DOHH2 (cell line): ENCODE data around the gene CDC25C.

Experiments used
- H3F3A ChIP-seq: fragments of 200-600 bp; sonication (generic), shearing (Covaris generic); 2 replicates; pipeline ENCODE4 v1.6.0; 2016; ENCODE audit warnings: antibody characterized with exemption, mild to moderate bottlenecking; ENCODE audit not compliant: control insufficient read depth, insufficient read depth
- H3K27ac ChIP-seq: fragments of 200-600 bp; sonication (generic); 2 replicates; pipeline ENCODE4 v1.5.1; 2014; ENCODE audit warnings: low read depth, mild to moderate bottlenecking, low read length, moderate library complexity
- H3K27me3 ChIP-seq: fragments of 200-600 bp; sonication (generic); 2 replicates; pipeline ENCODE4 v1.6.1; 2014; ENCODE audit warnings: mild to moderate bottlenecking, low read length, mixed read lengths; ENCODE audit not compliant: control insufficient read depth
- H3K36me3 ChIP-seq: fragments of 200-600 bp; sonication (generic); 2 replicates; pipeline ENCODE4 v1.6.1; 2014; ENCODE audit warnings: mild to moderate bottlenecking, low read length, moderate library complexity, mixed read lengths; ENCODE audit not compliant: control insufficient read depth
- H3K4me1 ChIP-seq: fragments of 200-600 bp; sonication (generic); 2 replicates; pipeline ENCODE4 v1.6.1; 2014; ENCODE audit warnings: mild to moderate bottlenecking, low read length, mixed read lengths; ENCODE audit not compliant: control insufficient read depth
- H3K4me2 ChIP-seq: fragments of 200-600 bp; sonication (generic); 2 replicates; pipeline ENCODE4 v1.6.0; 2014; ENCODE audit warnings: mild to moderate bottlenecking, low read length, moderate library complexity
- H3K4me3 ChIP-seq: fragments of 200-600 bp; sonication (generic); 2 replicates; pipeline ENCODE4 v1.5.1; 2014; ENCODE audit warnings: mild to moderate bottlenecking, low read length, mixed read lengths
- H3K79me2 ChIP-seq: fragments of 200-600 bp; sonication (generic); 2 replicates; pipeline ENCODE4 v1.6.1; 2014; ENCODE audit warnings: mild to moderate bottlenecking, low read length, mixed read lengths; ENCODE audit not compliant: control insufficient read depth
- H3K9me2 ChIP-seq: fragments of 200-600 bp; sonication (generic); replicated peaks from 2 replicates; pipeline ENCODE4 v1.6.1; 2014; ENCODE audit warnings: mild to moderate bottlenecking, low read length, mixed read lengths; ENCODE audit not compliant: control insufficient read depth
- H3K9me3 ChIP-seq: fragments of 200-600 bp; sonication (generic); 2 replicates; pipeline ENCODE4 v1.6.1; 2014; ENCODE audit warnings: antibody characterized with exemption, low read length, mixed read lengths; ENCODE audit not compliant: control insufficient read depth, insufficient read depth
- H4K20me1 ChIP-seq: fragments of 200-600 bp; sonication (generic); 2 replicates; pipeline ENCODE4 v1.6.0; 2014; ENCODE audit warnings: low read depth, mild to moderate bottlenecking, antibody characterized with exemption, low read length, moderate library complexity; ENCODE audit not compliant: control insufficient read depth, insufficient read depth
- EZH2phosphoT487 ChIP-seq: fragments of 200-600 bp; sonication (generic); IDR thresholded peaks from 2 replicates; pipeline ENCODE4 v1.6.1; 2017; ENCODE audit warnings: borderline replicate concordance, mild to moderate bottlenecking, antibody characterized with exemption, low read length, moderate library complexity, mixed read lengths
- TF ChIP-seq, protein P1 (sequence below): fragments of 200-600 bp; sonication (generic); IDR thresholded peaks from one replicate; pipeline ENCODE4 v1.5.1; 2014; ENCODE audit warnings: antibody characterized with exemption, mild to moderate bottlenecking, low read depth, low read length; ENCODE audit not compliant: poor library complexity, severe bottlenecking

The CDC25C gene

DNA sequence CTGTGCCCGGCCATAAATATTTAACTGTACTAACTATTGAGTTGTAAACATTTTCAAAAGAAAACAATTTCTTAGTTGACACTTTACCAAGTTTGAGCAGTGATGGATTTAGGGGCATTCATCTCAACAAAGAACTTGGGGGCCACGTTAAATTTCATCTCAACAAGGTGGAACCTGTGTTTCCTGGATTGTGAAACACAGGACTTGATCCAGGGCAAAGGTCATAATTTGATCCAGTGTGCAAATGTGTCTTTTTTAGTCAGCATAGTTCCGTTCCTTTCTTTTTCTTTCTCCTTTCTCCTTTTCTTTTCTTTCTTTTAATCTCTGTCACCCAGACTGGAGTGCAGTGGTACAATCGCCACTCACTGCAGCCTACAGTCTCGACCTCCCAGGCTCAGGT lies 60.3 kb downstream of the CDC25C start:
- H3K4me1 ChIP-seq, result no peaks in the 10 kb centered on the region

DNA sequence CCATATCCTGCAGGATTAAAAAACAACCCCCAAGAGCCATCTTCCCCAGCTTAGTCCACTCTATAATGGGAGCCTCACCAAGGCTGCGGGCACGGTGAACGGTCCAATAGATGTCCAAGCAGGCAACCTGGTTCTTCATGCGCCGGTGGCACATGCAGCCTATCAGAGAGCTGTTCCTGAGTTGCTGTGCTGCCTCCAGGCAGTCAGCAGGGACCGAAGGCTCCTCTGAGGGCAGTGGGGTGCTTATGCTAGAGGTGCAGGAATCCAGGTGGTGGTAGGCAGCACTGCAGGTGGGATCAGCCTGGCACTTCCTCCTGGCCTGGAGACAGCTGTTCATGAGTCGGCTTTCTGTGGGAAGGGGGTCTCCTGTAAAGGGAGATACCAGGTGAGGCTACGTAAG lies 67.4 kb downstream of the CDC25C start:
- TF ChIP-seq, protein P1, sequence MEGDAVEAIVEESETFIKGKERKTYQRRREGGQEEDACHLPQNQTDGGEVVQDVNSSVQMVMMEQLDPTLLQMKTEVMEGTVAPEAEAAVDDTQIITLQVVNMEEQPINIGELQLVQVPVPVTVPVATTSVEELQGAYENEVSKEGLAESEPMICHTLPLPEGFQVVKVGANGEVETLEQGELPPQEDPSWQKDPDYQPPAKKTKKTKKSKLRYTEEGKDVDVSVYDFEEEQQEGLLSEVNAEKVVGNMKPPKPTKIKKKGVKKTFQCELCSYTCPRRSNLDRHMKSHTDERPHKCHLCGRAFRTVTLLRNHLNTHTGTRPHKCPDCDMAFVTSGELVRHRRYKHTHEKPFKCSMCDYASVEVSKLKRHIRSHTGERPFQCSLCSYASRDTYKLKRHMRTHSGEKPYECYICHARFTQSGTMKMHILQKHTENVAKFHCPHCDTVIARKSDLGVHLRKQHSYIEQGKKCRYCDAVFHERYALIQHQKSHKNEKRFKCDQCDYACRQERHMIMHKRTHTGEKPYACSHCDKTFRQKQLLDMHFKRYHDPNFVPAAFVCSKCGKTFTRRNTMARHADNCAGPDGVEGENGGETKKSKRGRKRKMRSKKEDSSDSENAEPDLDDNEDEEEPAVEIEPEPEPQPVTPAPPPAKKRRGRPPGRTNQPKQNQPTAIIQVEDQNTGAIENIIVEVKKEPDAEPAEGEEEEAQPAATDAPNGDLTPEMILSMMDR, result no peak
- TF ChIP-seq EZH2phosphoT487, result no peak

More for the DNA sequence above, 60.3 kb downstream of the CDC25C start:
- no peak overlapping the region for H3K27ac ChIP-seq
- no peaks in the 10 kb centered on the region for H3K9me3 ChIP-seq
- no peaks in the 10 kb centered on the region for H4K20me1 ChIP-seq
- TF ChIP-seq EZH2phosphoT487, result no peak
- TF ChIP-seq, protein P1, result no peak
- no peak overlapping the region for H3K4me2 ChIP-seq
- H3K79me2 ChIP-seq, result no peaks in the 10 kb centered on the region
- no peaks in the 10 kb centered on the region for H3K9me2 ChIP-seq
- H3F3A ChIP-seq, result no peaks in the 10 kb centered on the region
- no peak overlapping the region for H3K4me3 ChIP-seq
- H3K36me3 ChIP-seq, result no peaks in the 10 kb centered on the region
- peaks cover 6% of the 10 kb centered on the region for H3K27me3 ChIP-seq

DNA sequence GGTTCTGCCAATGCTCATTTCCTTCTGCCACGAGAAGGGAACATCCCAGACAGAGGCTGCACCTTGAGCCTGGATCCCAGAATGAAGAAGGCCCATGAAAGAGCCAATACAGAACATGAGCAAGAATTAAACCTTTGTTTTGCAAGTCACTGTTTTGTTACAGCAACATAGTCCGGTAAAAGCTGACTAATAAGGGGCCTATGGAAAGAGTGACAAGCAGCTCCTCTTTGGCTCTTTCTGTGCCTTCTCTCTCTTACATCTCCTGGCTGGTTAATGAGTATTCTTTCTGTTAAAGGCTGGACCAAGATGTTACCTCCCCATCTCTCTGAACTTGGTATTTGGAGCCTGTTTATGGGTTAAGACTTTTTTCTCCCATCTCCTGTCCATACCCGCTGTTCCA lies 68.0 kb downstream of the CDC25C start:
- no peaks in the 10 kb centered on the region for H3K9me3 ChIP-seq

More for the DNA sequence above, 67.4 kb downstream of the CDC25C start:
- Histone ChIP-seq H3K27ac (no peak overlapping the region), H4K20me1 (no peaks in the 10 kb centered on the region), H3K36me3 (no peaks in the 10 kb centered on the region), H3K4me3 (no peak overlapping the region), H3K9me3 (no peaks in the 10 kb centered on the region), H3K4me1 (no peaks in the 10 kb centered on the region), H3K79me2 (no peaks in the 10 kb centered on the region), H3K9me2 (no peaks in the 10 kb centered on the region), H3K4me2 (no peak overlapping the region), H3F3A (no peaks in the 10 kb centered on the region), H3K27me3 (peaks cover 18% of the 10 kb centered on the region)

More for the DNA sequence above, 68.0 kb downstream of the CDC25C start:
- Histone ChIP-seq H3K4me3 (no peak overlapping the region), H3K27ac (no peak overlapping the region), H3K79me2 (no peaks in the 10 kb centered on the region), H3K27me3 (peaks cover 23% of the 10 kb centered on the region), H3K9me2 (no peaks in the 10 kb centered on the region), H3F3A (no peaks in the 10 kb centered on the region), H4K20me1 (no peaks in the 10 kb centered on the region), H3K36me3 (no peaks in the 10 kb centered on the region), H3K4me1 (no peaks in the 10 kb centered on the region), H3K4me2 (no peak overlapping the region)
- no peak for TF ChIP-seq EZH2phosphoT487
- TF ChIP-seq, protein P1, result no peak
